HL-60 (cell line): ENCODE measurements around the gene AMPD3.

Experiments used
- CTCF ChIP-seq: IDR thresholded peaks from one replicate; pipeline ENCODE4 v1.5.1; 2011; ENCODE audit warnings: low read length, control low read depth, inconsistent platforms; ENCODE audit not compliant: insufficient read depth
- POLR2AphosphoS5 ChIP-seq: IDR thresholded peaks from 2 replicates; pipeline ENCODE4 v1.6.1; 2012; ENCODE audit warnings: low read depth

GRCh38 chr11:10439924-10440323 is 15.1 kb upstream of the AMPD3 start:
- TF ChIP-seq POLR2AphosphoS5: no peak
- TF ChIP-seq CTCF: no peak
